Measurements from ENCODE around the gene STT3B.

The STT3B gene

GRCh38 chr3:31659246-31659645, 126.5 kb downstream of the STT3B start:
- no peak for FAIRE-seq

GRCh38 chr3:31661286-31661685, 128.6 kb downstream of the STT3B start:
- no peak for FAIRE-seq

- FAIRE-seq: no peak
Measured at GRCh38 chr3:31661993-31662670, 129.4 kb downstream of the STT3B start.

- FAIRE-seq: no peak
Measured at GRCh38 chr3:31664031-31664430, 131.3 kb downstream of the STT3B start.

GRCh38 chr3:31667582-31667981, 134.9 kb downstream of the STT3B start:
- no peak for FAIRE-seq

- FAIRE-seq: no peak
Measured at GRCh38 chr3:31668242-31668641, 135.5 kb downstream of the STT3B start.

GRCh38 chr3:31670136-31670535, 137.4 kb downstream of the STT3B start:
- no peak for FAIRE-seq

- no peak for FAIRE-seq
Measured at GRCh38 chr3:31670722-31671121, 138.0 kb downstream of the STT3B start.

- no peak for FAIRE-seq
Measured at GRCh38 chr3:31671451-31671850, 138.7 kb downstream of the STT3B start.

GRCh38 chr3:31671976-31672375, 139.3 kb downstream of the STT3B start:
- FAIRE-seq: no peak

GRCh38 chr3:31673950-31674349, 141.2 kb downstream of the STT3B start:
- no peak for FAIRE-seq

GRCh38 chr3:31676556-31676955, 143.8 kb downstream of the STT3B start:
- no peak for FAIRE-seq

GRCh38 chr3:31680072-31680870, 147.5 kb downstream of the STT3B start:
- no peak for FAIRE-seq
